K562 (cell line): ENCODE data around the gene GOLGA5. TPM values are rescaled to one million over a fixed set of nuclear protein-coding genes. Genes with fewer than 3 reads are reported as not detected.

Experiments
- ADNP ChIP-seq: fragments of 200-800 bp; sonication (Bioruptor generic); IDR thresholded peaks from 2 replicates; pipeline ENCODE4 v1.6.1; 2016; ENCODE audit warnings: missing genetic modification characterization, missing compliant biosample characterization
- AFF4 ChIP-seq: sonication (generic); formaldehyde crosslinking; IDR thresholded peaks from 2 replicates; pipeline ENCODE4 v1.8.0; 2023; ENCODE audit warnings: mild to moderate bottlenecking, missing genetic modification reagents
- CBX8 ChIP-seq: fragments of 200-600 bp; sonication (generic); IDR thresholded peaks from 2 replicates; pipeline ENCODE4 v1.6.1; 2012; ENCODE audit warnings: borderline replicate concordance, mixed run types, low read depth, mild to moderate bottlenecking, moderate library complexity, mixed read lengths, low read length, control low read depth, inconsistent platforms; ENCODE audit not compliant: poor library complexity, severe bottlenecking; ENCODE audit errors: extremely low read depth
- STAG1 ChIP-seq: sonication (generic); formaldehyde crosslinking; IDR thresholded peaks from 2 replicates; pipeline ENCODE4 v1.5.0; 2020; ENCODE audit warnings: missing genetic modification reagents, borderline replicate concordance
- ZNF280A ChIP-seq: fragments of 450-650 bp; IDR thresholded peaks from 2 replicates; pipeline ENCODE4 v1.6.1; 2018; ENCODE audit warnings: mild to moderate bottlenecking, low read depth; ENCODE audit not compliant: partially characterized antibody
- ZNF77 ChIP-seq: fragments of 250-450 bp; sonication (Bioruptor Pico); IDR thresholded peaks from 2 replicates; pipeline ENCODE4 v1.5.0; 2020
- polyA plus RNA-seq, 8 experiments: library from polyadenylated mRNA; depleted of rRNA in 4 of 8; stranded (reverse) in 5 of 8; unstranded in 3 of 8; fragments of >200 nt; fragmentation: Nextera tagmentation in 2 of 8; fragmentation: Illumina TruSeq in 1 of 8; extraction: Ambion mirVana in 2 of 8; extraction: Trizol in 1 of 8; gene quantifications; 2 replicates each; pipeline versions ENCODE4 v1.2.1 to v1.2.3, GENCODE V29; 2011 to 2014; ENCODE audit warnings: inconsistent platforms in 1 of 8, missing spikeins in 1 of 8
- total RNA-seq, 7 experiments: library from RNA; depleted of rRNA in 6 of 7; stranded (reverse); fragments of >200 nt in 6 of 7; fragmentation: Illumina TruSeq in 2 of 7; extraction: Trizol in 2 of 7; gene quantifications; 2 replicates each; pipeline versions ENCODE4 v1.2.1 to v1.2.3, GENCODE V29; 2011 to 2021; ENCODE audit warnings: low replicate concordance in 1 of 7
- TF ChIP-seq, protein P1 (sequence below): sonication (generic); formaldehyde crosslinking; IDR thresholded peaks from 2 replicates; pipeline ENCODE4 v1.9.0; 2022; ENCODE audit warnings: mild to moderate bottlenecking, missing genetic modification reagents

The GOLGA5 gene
- total and polyA plus RNA-seq, 9 of the 15 experiments (the other 6 are each of a cell fraction or from before 2014, with no cell fraction given): 5.7 to 19.6 (median 12.7) TPM

DNA sequence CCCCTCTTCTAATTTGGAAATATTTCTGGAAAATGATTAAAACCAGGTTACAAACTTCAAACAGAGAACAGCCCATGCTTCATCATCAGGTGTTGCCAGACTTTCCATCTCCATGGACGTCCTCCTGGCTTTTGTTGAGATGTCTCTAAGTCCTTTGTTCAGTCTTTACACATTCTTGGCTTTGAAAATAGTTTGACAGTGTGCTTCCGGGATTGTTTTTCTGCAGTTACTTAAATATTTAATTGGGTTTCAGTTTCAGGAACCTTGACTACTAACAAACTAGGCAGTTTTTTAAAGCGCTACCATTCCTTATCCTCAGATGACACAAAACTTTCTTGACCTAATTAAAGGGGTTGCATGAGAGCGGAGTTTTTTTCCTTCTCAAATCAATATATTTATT, 47.8 kb downstream of the GOLGA5 start (continued):
- TF ChIP-seq ZNF280A (no peak), STAG1 (no peak), CBX8 (no peak), ZNF77 (CRISPR knock-in tag) (no peak), AFF4 (CRISPR knock-in tag) (no peak), ADNP (tag) (no peak)
- TF ChIP-seq, protein P1, sequence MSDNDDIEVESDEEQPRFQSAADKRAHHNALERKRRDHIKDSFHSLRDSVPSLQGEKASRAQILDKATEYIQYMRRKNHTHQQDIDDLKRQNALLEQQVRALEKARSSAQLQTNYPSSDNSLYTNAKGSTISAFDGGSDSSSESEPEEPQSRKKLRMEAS (CRISPR knock-in tag): no peak
